CD4-positive, CD25-positive, alpha-beta regulatory T cell (primary cell): ENCODE results near the gene CLCN1. TPM values are rescaled to one million over a fixed set of nuclear protein-coding genes. Genes with fewer than 3 reads are reported as not detected.
A peak's percentile ranks its signal among the peaks of the same experiment; 100 is the strongest.
"Not testable (repeated sequence)": the region's sequence is repeated elsewhere in the genome, so short reads cannot be mapped to it uniquely, and the experiment has no call there.

ENCODE experiments used
- ATAC-seq, 2 donors: fragments of 150-1000 bp; cut with Tn5 transposase; one replicate each; pipeline ENCODE4 v1.10.0; 2021; ENCODE audit warnings: low read depth in 2 of 2, moderate number of reproducible peaks in 2 of 2, moderate library complexity in 1 of 2
- DNase-seq, 3 donors: peaks; one replicate each; pipeline versions ENCODE4 v3.0.0 to v3.0.0-alpha.2; 2012 to 2022; ENCODE audit warnings: mixed read lengths in 1 of 3
- H3K27ac ChIP-seq: one replicate; pipeline ENCODE4 v1.7.0; 2013; ENCODE audit warnings: mild to moderate bottlenecking, low read length; ENCODE audit not compliant: insufficient read depth, poor library complexity, severe bottlenecking
- H3K27me3 ChIP-seq: one replicate; pipeline ENCODE4 v1.7.0; 2013; ENCODE audit warnings: low read length; ENCODE audit not compliant: control insufficient read depth, insufficient read depth
- H3K36me3 ChIP-seq: one replicate; pipeline ENCODE4 v1.7.0; 2013; ENCODE audit warnings: mild to moderate bottlenecking, low read length, moderate library complexity; ENCODE audit not compliant: control insufficient read depth, insufficient read depth
- H3K4me1 ChIP-seq: 2 replicates; pipeline ENCODE4 v1.7.0; 2013; ENCODE audit warnings: mild to moderate bottlenecking, low read length; ENCODE audit not compliant: insufficient read depth, control insufficient read depth, poor library complexity, severe bottlenecking
- H3K4me3 ChIP-seq: one replicate; pipeline ENCODE4 v1.7.0; 2013; ENCODE audit warnings: low read depth, mild to moderate bottlenecking, low read length, moderate library complexity
- H3K9me3 ChIP-seq, 2 experiments: 1 replicate in 1 of 2; 2 replicates in 1 of 2; pipeline ENCODE4 v1.7.0; 2013; ENCODE audit warnings: low read length in 2 of 2, mild to moderate bottlenecking in 1 of 2, moderate library complexity in 1 of 2; ENCODE audit not compliant: control insufficient read depth in 2 of 2
- H3K27ac Mint-ChIP-seq, 3 donors: one replicate each; pipeline ENCODE4 v1.8.0; 2020 to 2022; ENCODE audit warnings: mild to moderate bottlenecking in 3 of 3, mixed read lengths in 3 of 3, moderate library complexity in 2 of 3
- H3K27me3 Mint-ChIP-seq: one replicate; pipeline ENCODE4 v1.8.0; 2022; ENCODE audit warnings: mild to moderate bottlenecking, mixed read lengths
- H3K36me3 Mint-ChIP-seq: one replicate; pipeline ENCODE4 v1.8.0; 2020; ENCODE audit warnings: mixed read lengths
- H3K4me1 Mint-ChIP-seq, 4 donors: one replicate each; pipeline ENCODE4 v1.8.0; 2020 to 2022; ENCODE audit warnings: mixed read lengths in 4 of 4, mild to moderate bottlenecking in 1 of 4
- H3K4me3 Mint-ChIP-seq, 4 donors: one replicate each; pipeline ENCODE4 v1.8.0; 2020 to 2022; ENCODE audit warnings: mild to moderate bottlenecking in 4 of 4, mixed read lengths in 4 of 4, moderate library complexity in 3 of 4
- H3K9me3 Mint-ChIP-seq, 7 donors: one replicate each; pipeline ENCODE4 v1.8.0; 2020 to 2022; ENCODE audit warnings: mixed read lengths in 7 of 7, mild to moderate bottlenecking in 3 of 7, moderate library complexity in 2 of 7
- polyA plus RNA-seq, 4 donors: library from polyadenylated mRNA; unstranded; fragments of 300-500 nt; fragmentation: Illumina TruSeq; gene quantifications; one replicate each; pipeline ENCODE4 v1.2.3, GENCODE V29; 2021
- total RNA-seq: library from RNA; stranded (reverse); gene quantifications from one replicate; pipeline ENCODE4 v1.2.3, GENCODE V29; 2022

CLCN1 gene
- total and polyA plus RNA-seq, 5 donors from 2014 or later: 0.05 TPM; not detected in 4

GRCh38 chr7:143390104-143390772 lies 74.3 kb downstream of the CLCN1 start:
- Histone ChIP-seq H3K4me1 (peaks cover 17% of the 10 kb centered on the region), H3K27ac (no peak overlapping the region), H3K36me3 (peaks cover 54% of the 10 kb centered on the region), H3K27me3 (no peaks in the 10 kb centered on the region), H3K4me3 (no peak overlapping the region), H3K9me3 (no peaks in the 10 kb centered on the region)
- Mint-ChIP-seq H3K27me3 (no peaks in the 10 kb centered on the region), H3K4me1 (peaks cover 0 to 30% (median 4%) of the 10 kb centered on the region in 4 donors), H3K27ac (peak overlapping the region; percentile 5 to 85 (median 55)), H3K36me3 (peaks cover 34% of the 10 kb centered on the region), H3K4me3 (peak overlapping the region in 1 of 4 donors; percentile 20), H3K9me3 (no peaks in the 10 kb centered on the region)
- no peak for ATAC-seq
- DNase-seq: no peak

DNA sequence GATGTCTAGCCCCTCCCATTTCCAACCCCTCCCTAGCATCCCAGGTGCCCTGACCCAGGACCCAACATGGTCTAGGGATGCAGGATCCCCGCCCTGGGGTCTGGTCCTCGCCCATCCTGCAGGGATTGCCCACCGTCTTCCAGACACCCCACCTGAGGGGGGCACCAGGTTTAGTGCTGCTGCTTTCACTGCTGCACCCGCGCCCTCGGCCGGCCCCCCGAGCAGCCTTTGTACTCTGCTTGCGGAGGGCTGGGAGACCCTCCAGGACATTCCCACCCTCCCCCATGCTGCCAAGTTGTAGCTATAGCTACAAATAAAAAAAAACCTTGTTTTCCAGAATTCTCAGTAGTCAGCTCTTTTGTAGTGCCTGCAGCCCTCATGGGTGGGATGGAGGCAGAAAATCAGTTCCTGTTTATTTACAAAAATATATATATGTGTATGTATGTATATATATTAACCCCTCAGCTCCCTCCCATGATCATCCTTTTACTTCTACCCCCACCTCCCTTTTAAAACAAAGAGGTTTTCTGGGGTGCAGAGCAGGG lies 74.9 kb downstream of the CLCN1 start:
- no peaks in the 10 kb centered on the region for H3K9me3 Mint-ChIP-seq
- H3K27ac ChIP-seq: no peak overlapping the region
- no peak overlapping the region for H3K4me3 ChIP-seq
- H3K27me3 Mint-ChIP-seq: no peaks in the 10 kb centered on the region
- H3K27ac Mint-ChIP-seq: no peak overlapping the region
- H3K4me1 Mint-ChIP-seq: peaks cover 0 to 30% (median 4%) of the 10 kb centered on the region in 4 donors
- no peak for ATAC-seq
- H3K4me3 Mint-ChIP-seq: no peak overlapping the region
- peaks cover 54% of the 10 kb centered on the region for H3K36me3 ChIP-seq
- H3K4me1 ChIP-seq: peaks cover 11% of the 10 kb centered on the region
- no peaks in the 10 kb centered on the region for H3K9me3 ChIP-seq
- peaks cover 35% of the 10 kb centered on the region for H3K36me3 Mint-ChIP-seq
- no peak for DNase-seq
- no peaks in the 10 kb centered on the region for H3K27me3 ChIP-seq

- Mint-ChIP-seq H3K27me3 (no peaks in the 10 kb centered on the region), H3K4me1 (peaks cover 0 to 30% (median 4%) of the 10 kb centered on the region in 4 donors), H3K9me3 (no peaks in the 10 kb centered on the region), H3K4me3 (no peak overlapping the region), H3K27ac (no peak overlapping the region), H3K36me3 (peaks cover 35% of the 10 kb centered on the region)
- Histone ChIP-seq H3K27me3 (no peaks in the 10 kb centered on the region), H3K36me3 (peaks cover 54% of the 10 kb centered on the region), H3K9me3 (no peaks in the 10 kb centered on the region), H3K27ac (no peak overlapping the region), H3K4me1 (peaks cover 2% of the 10 kb centered on the region), H3K4me3 (no peak overlapping the region)
- ATAC-seq (no peak), DNase-seq (no peak)
These were observed 75.8 kb downstream of the CLCN1 start for GRCh38 chr7:143391462-143392404.

DNA sequence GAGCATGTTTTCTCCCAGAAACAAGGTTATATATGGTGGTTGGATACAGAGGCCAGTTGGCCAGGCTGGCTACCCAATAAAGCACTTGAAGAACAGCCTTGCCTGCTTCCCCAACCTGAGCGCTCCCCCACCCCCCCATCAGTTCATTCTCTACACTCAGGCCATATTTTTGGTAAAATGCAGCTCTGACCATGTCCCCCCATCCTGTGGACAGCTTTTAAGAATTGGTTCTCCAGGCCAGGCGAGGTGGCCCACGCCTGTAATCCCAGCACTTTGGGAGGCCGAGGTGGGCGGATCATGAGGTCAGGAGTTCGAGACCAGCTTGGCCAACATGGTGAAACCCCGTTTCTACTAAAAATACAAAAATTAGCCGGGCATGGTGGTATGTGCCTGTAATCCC lies 76.5 kb downstream of the CLCN1 start:
- peaks cover 0 to 30% (median 4%) of the 10 kb centered on the region in 4 donors for H3K4me1 Mint-ChIP-seq
- not testable (repeated sequence) for H3K9me3 Mint-ChIP-seq, H3K4me1 ChIP-seq, H3K4me3 ChIP-seq, H3K27me3 Mint-ChIP-seq, DNase-seq, ATAC-seq, H3K27me3 ChIP-seq, H3K27ac ChIP-seq, H3K9me3 ChIP-seq, H3K4me3 Mint-ChIP-seq, H3K27ac Mint-ChIP-seq
- H3K36me3 Mint-ChIP-seq: peaks cover 35% of the 10 kb centered on the region
- H3K36me3 ChIP-seq: peaks cover 54% of the 10 kb centered on the region

GRCh38 chr7:143392875-143393266 lies 77.0 kb downstream of the CLCN1 start:
- peaks cover 39% of the 10 kb centered on the region for H3K36me3 Mint-ChIP-seq
- ATAC-seq (no peak), DNase-seq (no peak)
- no peaks in the 10 kb centered on the region for H3K9me3 ChIP-seq
- no peaks in the 10 kb centered on the region for H3K27me3 ChIP-seq
- H3K4me3 Mint-ChIP-seq: no peak overlapping the region
- no peak overlapping the region for H3K4me3 ChIP-seq
- H3K4me1 Mint-ChIP-seq: peaks cover 0 to 26% (median 4%) of the 10 kb centered on the region in 4 donors
- H3K4me1 ChIP-seq: no peaks in the 10 kb centered on the region
- no peaks in the 10 kb centered on the region for H3K27me3 Mint-ChIP-seq
- no peak overlapping the region for H3K27ac ChIP-seq
- no peaks in the 10 kb centered on the region for H3K9me3 Mint-ChIP-seq
- H3K27ac Mint-ChIP-seq: peak overlapping the region in 1 of 3 donors; percentile 46
- peaks cover 53% of the 10 kb centered on the region for H3K36me3 ChIP-seq

- H3K4me1 ChIP-seq: no peaks in the 10 kb centered on the region
- ATAC-seq (no peak), DNase-seq (no peak)
- peaks cover 52% of the 10 kb centered on the region for H3K36me3 ChIP-seq
- no peak overlapping the region for H3K27ac ChIP-seq
- H3K27ac Mint-ChIP-seq: peak overlapping the region in 1 of 3 donors; percentile 81
- H3K4me1 Mint-ChIP-seq: peaks cover 0 to 23% (median 4%) of the 10 kb centered on the region in 4 donors
- H3K27me3 Mint-ChIP-seq: no peaks in the 10 kb centered on the region
- no peaks in the 10 kb centered on the region for H3K27me3 ChIP-seq
- no peaks in the 10 kb centered on the region for H3K9me3 Mint-ChIP-seq
- no peak overlapping the region for H3K4me3 Mint-ChIP-seq
- no peaks in the 10 kb centered on the region for H3K9me3 ChIP-seq
- H3K4me3 ChIP-seq: no peak overlapping the region
- peaks cover 41% of the 10 kb centered on the region for H3K36me3 Mint-ChIP-seq
These were observed 77.5 kb downstream of the CLCN1 start for GRCh38 chr7:143393267-143394041.

- DNase-seq: no peak
- Histone ChIP-seq H3K27me3 (no peaks in the 10 kb centered on the region), H3K9me3 (no peaks in the 10 kb centered on the region), H3K36me3 (peaks cover 46% of the 10 kb centered on the region), H3K4me1 (no peaks in the 10 kb centered on the region), H3K27ac (no peak overlapping the region), H3K4me3 (no peak overlapping the region)
- Mint-ChIP-seq H3K36me3 (peaks cover 37% of the 10 kb centered on the region), H3K4me3 (no peak overlapping the region), H3K4me1 (peaks cover 0 to 20% (median 3%) of the 10 kb centered on the region in 4 donors), H3K27ac (peak overlapping the region in 1 of 3 donors; percentile 81), H3K27me3 (no peaks in the 10 kb centered on the region), H3K9me3 (no peaks in the 10 kb centered on the region)
- no peak for ATAC-seq
These were observed 78.2 kb downstream of the CLCN1 start for GRCh38 chr7:143394068-143394467.
